Activated CD4-positive, CD25-positive, alpha-beta regulatory T cell treated with anti-CD3 and anti-CD28 coated beads, Interleukin-2, amount 50 U/mL, for 16 hours (primary cell): ENCODE results near the gene PDIA5.

ENCODE experiments used
- DNase-seq: peaks from one replicate; pipeline ENCODE4 v3.0.0-alpha.2; 2020; ENCODE audit warnings: low read depth, low spot score

PDIA5 gene

GRCh38 chr3:123168122-123168521 lies 101.3 kb downstream of the PDIA5 start:
- no peak for DNase-seq

- no peak for DNase-seq
These were observed 101.8 kb downstream of the PDIA5 start for GRCh38 chr3:123168605-123169004.

DNA sequence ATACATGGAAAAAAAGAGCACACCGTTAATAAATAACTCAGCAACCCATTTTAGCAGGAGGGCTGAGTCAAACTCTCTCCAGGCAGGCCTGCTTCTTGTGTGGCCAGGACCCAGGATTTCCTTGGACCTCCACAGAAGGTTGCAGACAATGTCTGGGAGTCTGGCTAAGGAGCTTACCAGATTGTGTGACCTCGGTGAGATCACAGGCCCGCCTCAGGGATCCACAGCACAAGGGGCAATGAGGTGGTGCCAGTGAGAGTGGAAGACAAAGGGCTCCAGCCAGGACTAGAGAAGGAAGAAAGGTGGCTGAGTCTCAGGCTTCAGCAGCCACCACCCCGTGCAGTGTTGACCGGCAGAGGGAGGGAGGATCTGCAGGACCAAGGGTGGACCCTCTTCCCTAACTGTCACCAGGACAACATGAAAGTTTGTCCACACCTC lies 102.7 kb downstream of the PDIA5 start:
- DNase-seq: no peak

- DNase-seq: no peak
These were observed 103.1 kb downstream of the PDIA5 start for GRCh38 chr3:123169930-123170329.

DNA sequence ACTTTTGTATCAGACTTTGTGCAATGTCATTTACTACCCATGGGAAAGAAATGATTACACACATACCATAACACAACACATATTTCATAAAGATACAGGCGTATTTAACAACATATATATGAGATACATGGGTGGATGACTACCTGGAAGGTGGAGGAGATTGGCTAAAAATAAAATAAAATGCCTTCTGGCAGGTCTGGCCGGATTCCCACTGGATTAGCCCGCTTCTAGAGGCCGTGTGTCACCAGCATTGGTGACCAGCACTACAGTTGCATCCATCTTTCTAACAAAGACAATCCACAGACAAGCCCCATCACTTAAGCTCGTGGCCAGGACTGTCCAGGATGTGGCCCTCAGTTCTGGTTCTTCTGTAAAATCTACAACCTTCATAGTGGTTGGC lies 114.0 kb downstream of the PDIA5 start:
- DNase-seq: no peak

GRCh38 chr3:123186695-123187094 lies 119.9 kb downstream of the PDIA5 start:
- no peak for DNase-seq

DNA sequence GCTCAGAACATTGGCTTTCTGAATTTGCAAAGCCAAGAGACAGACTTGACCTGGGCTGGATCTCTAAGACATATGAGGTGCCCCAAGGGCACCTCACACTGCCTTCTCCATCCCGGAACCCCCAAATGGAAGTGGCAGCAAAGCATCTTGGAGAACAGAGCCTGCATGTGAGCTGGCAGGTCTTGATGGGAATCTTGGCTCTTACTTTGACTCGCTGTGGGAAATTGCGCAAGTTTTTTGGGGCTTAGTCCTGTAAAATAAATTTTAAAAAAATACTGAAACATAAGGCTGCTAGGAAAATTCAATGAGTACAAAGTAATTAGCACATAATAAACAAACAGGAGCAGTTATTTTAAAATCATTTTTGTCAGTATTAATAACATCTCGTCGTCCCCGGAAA lies 121.2 kb downstream of the PDIA5 start:
- DNase-seq: no peak

DNA sequence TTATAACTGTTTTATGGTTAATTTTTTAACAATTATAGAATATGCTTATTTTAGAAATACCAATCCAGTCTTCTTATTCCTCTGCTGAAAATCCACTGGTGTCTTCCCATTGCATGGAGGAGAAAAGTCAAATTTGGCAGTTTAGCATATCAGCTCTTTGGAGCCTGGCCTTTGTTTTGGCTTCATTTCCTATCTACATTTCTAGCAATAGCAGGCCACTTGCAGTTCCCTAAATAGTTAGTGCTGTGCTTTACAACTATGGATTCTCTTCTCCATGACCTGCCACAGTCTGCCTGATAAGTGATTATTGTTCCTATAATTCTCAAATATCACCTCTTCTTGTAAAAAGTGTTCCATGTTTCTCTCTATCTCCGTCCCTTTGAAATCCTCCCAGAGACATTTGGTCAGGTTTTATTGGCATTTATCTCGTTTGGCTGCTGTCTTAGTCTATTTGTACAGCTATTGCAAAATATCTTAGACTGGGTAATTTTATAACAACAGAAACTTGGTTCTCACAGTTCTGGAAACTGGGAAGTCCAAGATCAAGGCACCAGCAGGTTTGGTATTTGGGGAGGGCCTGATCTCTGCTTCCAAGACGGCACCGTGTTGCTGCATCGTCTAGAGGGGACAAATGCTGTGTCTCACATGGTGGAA lies 126.8 kb downstream of the PDIA5 start:
- DNase-seq: no peak

DNA sequence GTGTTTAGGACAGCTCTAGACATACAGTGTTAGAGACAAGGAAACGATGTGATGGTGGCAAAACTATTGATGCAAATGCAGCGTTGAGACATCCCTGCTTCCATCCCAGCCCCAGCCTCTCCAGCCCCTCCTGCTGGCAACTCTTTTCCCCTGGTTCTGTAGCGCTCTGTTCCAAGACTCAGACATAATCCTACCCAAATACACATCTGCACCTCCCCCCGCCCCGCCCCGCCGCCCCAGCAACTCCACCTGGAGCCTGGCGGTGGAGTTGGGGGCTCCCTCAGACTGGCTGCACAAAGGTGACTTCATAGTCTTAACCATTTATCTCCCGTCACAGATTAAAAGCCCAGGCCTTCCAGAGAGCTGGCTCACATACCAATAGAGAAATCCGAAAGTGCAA lies 127.7 kb downstream of the PDIA5 start:
- no peak for DNase-seq

GRCh38 chr3:123198372-123198771 lies 131.5 kb downstream of the PDIA5 start:
- DNase-seq: no peak

DNA sequence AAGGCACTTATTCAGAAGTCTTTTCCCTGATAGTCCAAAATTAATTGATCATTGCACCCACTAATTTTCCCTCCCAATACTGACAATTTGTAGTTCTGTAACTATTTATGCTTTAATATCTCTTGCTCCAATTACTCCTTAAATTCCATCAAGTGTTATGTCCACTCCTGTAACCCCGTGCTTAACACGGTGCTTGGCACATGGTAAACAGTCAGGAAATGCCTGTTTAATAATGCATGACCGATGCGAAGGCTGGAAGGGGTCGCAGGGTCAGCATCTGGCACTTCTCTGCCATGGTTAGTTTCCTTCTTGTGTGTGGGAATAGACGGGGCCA lies 134.4 kb downstream of the PDIA5 start:
- DNase-seq: no peak

- DNase-seq: peak; percentile 92
These were observed 135.0 kb downstream of the PDIA5 start, which contains the start of gene SEC22A for GRCh38 chr3:123201557-123202427. TSS of gene SEC22A (plus strand) at chr3:123201943. CDS start at chr3:123209218, 7,275 bp downstream.

GRCh38 chr3:123202451-123202850 lies 135.6 kb downstream of the PDIA5 start:
- no peak for DNase-seq
